ENCODE data around the gene CCDC192. TPM values are rescaled to one million over a fixed set of nuclear protein-coding genes. Genes with fewer than 3 reads are reported as not detected.

The CCDC192 gene
- total RNA-seq, 1 donor from 2014 or later: not detected

Other genes starting within 250 kb of the CCDC192 start
- gene PRRC1, start 185.8 kb upstream of the CCDC192 start, total RNA-seq: 33.6 and 34.7 TPM in 2 replicates
- not detected in 2 replicates for gene CTXN3, start 54.3 kb upstream of the CCDC192 start, total RNA-seq